K562 (cell line): Measurements from ENCODE around the gene CAPN10. TPM values are rescaled to one million over a fixed set of nuclear protein-coding genes. Genes with fewer than 3 reads are reported as not detected.

Experiments used
- ATAC-seq: fragments of 200-7000 bp; cut with Tn5 transposase; 3 replicates; pipeline ENCODE4 v1.9.1; 2020; ENCODE audit warnings: moderate library complexity
- BruUV-seq: library from RNA; stranded (reverse); fragments of 400-500 nt; replicated peaks from 2 replicates; lab custom pipeline; 2021; lab: Mats Ljungman, UMichigan
- CTCF ChIA-PET: fragments of 300-600 bp; formaldehyde crosslinking; extraction: SDS; loops from one replicate; lab custom pipeline; 2021; ENCODE audit warnings: low intra/inter-chr PET ratio; lab: Yijun Ruan, JAX
- POLR2A ChIA-PET: fragments of 300-600, 350-650 bp; sonication (Branson Sonifier 250); formaldehyde crosslinking; extraction: SDS; loops from one replicate; lab custom pipeline; 2021; ENCODE audit warnings: antibody characterized with exemption, inconsistent platforms; lab: Yijun Ruan, JAX
- DNase-seq, 4 experiments: peaks; one replicate each; pipeline versions ENCODE4 v3.0.0 to v3.0.0-alpha.2; 2011 to 2018; ENCODE audit warnings: low spot score in 3 of 4, mixed read lengths in 3 of 4; ENCODE audit errors: extremely low read depth in 1 of 4
- FAIRE-seq: peaks from 2 replicates; lab custom pipeline; 2011; peaks lifted over from hg19 to GRCh38; lab: Jason Lieb, UNC
- H2AFZ ChIP-seq: 2 replicates; pipeline ENCODE4 v1.6.0; 2011; ENCODE audit warnings: low read depth, low read length, control low read depth, inconsistent platforms
- H3K27ac ChIP-seq: fragments of 200-600 bp; 3 replicates; pipeline ENCODE4 v1.8.0; 2011; ENCODE audit warnings: low read depth, mild to moderate bottlenecking, control low read depth, inconsistent platforms, low read length, moderate library complexity, mixed read lengths; ENCODE audit errors: extremely low read depth
- H3K27me3 ChIP-seq, 2 experiments: fragments of 300-600 bp in 1 of 2; 2 replicates in 1 of 2; 3 replicates in 1 of 2; pipeline versions ENCODE4 v1.6.0 to v1.8.0; 2011; ENCODE audit warnings: inconsistent platforms in 2 of 2, low read length in 2 of 2, mild to moderate bottlenecking in 1 of 2, mixed read lengths in 1 of 2, moderate library complexity in 1 of 2; ENCODE audit not compliant: control insufficient read depth in 2 of 2, insufficient read depth in 2 of 2
- H3K36me3 ChIP-seq: fragments of 300-600 bp; 3 replicates; pipeline ENCODE4 v1.8.0; 2011; ENCODE audit warnings: mild to moderate bottlenecking, low read length, inconsistent platforms; ENCODE audit not compliant: control insufficient read depth, insufficient read depth
- H3K4me1 ChIP-seq, 2 experiments: fragments of 200-600 bp in 1 of 2; replicated peaks in 1 of 2; 2 replicates in 1 of 2; 3 replicates in 1 of 2; pipeline versions ENCODE4 v1.5.1 to v1.8.0; 2011; ENCODE audit warnings: inconsistent platforms in 2 of 2, low read length in 2 of 2, mild to moderate bottlenecking in 1 of 2, mixed read lengths in 1 of 2, moderate library complexity in 1 of 2; ENCODE audit not compliant: control insufficient read depth in 2 of 2, insufficient read depth in 2 of 2
- H3K4me2 ChIP-seq: 2 replicates; pipeline ENCODE4 v1.6.1; 2011; ENCODE audit warnings: low read length, control low read depth, inconsistent platforms, mixed read lengths; ENCODE audit not compliant: insufficient read depth
- H3K4me3 ChIP-seq: fragments of 200-600 bp; sonication (generic), shearing (Covaris generic); 2 replicates; pipeline ENCODE4 v1.5.1; 2016; ENCODE audit warnings: control low read depth, inconsistent platforms
- H3K79me2 ChIP-seq: fragments of 200-600 bp; 3 replicates; pipeline ENCODE4 v1.8.0; 2011; ENCODE audit warnings: low read length, inconsistent platforms; ENCODE audit not compliant: control insufficient read depth, insufficient read depth
- H3K9ac ChIP-seq, 2 experiments: 2 replicates each; pipeline versions ENCODE4 v1.6.0 to v1.6.1; 2011; ENCODE audit warnings: low read depth in 2 of 2, low read length in 2 of 2, control low read depth in 1 of 2, inconsistent platforms in 1 of 2, mild to moderate bottlenecking in 1 of 2, mixed read lengths in 1 of 2; ENCODE audit not compliant: insufficient read depth in 1 of 2
- H3K9me1 ChIP-seq: one replicate; pipeline ENCODE4 v1.6.0; 2011; ENCODE audit warnings: inconsistent platforms, mild to moderate bottlenecking, low read length, moderate library complexity; ENCODE audit not compliant: control insufficient read depth, insufficient read depth
- H3K9me3 ChIP-seq: replicated peaks from 2 replicates; pipeline ENCODE4 v1.5.1; 2011; ENCODE audit warnings: low read depth, low read length, inconsistent platforms; ENCODE audit not compliant: control insufficient read depth, insufficient read depth
- H4K20me1 ChIP-seq: replicated peaks from 2 replicates; pipeline ENCODE4 v1.6.1; 2011; ENCODE audit warnings: low read length, inconsistent platforms, mixed read lengths; ENCODE audit not compliant: control insufficient read depth, insufficient read depth
- CUX1 ChIP-seq: fragments of 200-800 bp; sonication (Bioruptor generic); IDR thresholded peaks from 2 replicates; pipeline ENCODE4 v1.6.1; 2016; ENCODE audit warnings: missing genetic modification characterization, missing compliant biosample characterization
- DIDO1 ChIP-seq: fragments of 450-650 bp; IDR thresholded peaks from 2 replicates; pipeline ENCODE4 v1.6.1; 2016; ENCODE audit warnings: low read depth, missing biosample characterization, missing genetic modification characterization
- ESRRA ChIP-seq: fragments of 450-650 bp; IDR thresholded peaks from 2 replicates; pipeline ENCODE4 v1.6.1; 2014; ENCODE audit warnings: low read depth, mild to moderate bottlenecking, moderate library complexity, borderline replicate concordance
- EWSR1 ChIP-seq: fragments of 450-650 bp; IDR thresholded peaks from 2 replicates; pipeline ENCODE4 v1.6.1; 2018; ENCODE audit warnings: borderline replicate concordance, mild to moderate bottlenecking, low read depth, moderate library complexity; ENCODE audit not compliant: partially characterized antibody
- FOXM1 ChIP-seq, 2 experiments: fragments of 450-650 bp in 1 of 2; sonication (generic) in 1 of 2; formaldehyde crosslinking in 1 of 2; IDR thresholded peaks; 2 replicates each; pipeline versions ENCODE4 v1.6.1 to v1.9.0; 2017 to 2022; ENCODE audit warnings: low read depth in 2 of 2, mild to moderate bottlenecking in 2 of 2, missing genetic modification reagents in 1 of 2, moderate library complexity in 1 of 2
- HNRNPL ChIP-seq: fragments of 200-400 bp; formaldehyde crosslinking; IDR thresholded peaks from 2 replicates; pipeline ENCODE4 v1.6.1; 2017; ENCODE audit warnings: low read depth, mild to moderate bottlenecking, low read length
- VEZF1 ChIP-seq: fragments of 200-800 bp; sonication (Bioruptor generic); IDR thresholded peaks from 2 replicates; pipeline ENCODE4 v1.6.1; 2017; ENCODE audit warnings: missing genetic modification characterization, missing compliant biosample characterization
- ZBED1 ChIP-seq: IDR thresholded peaks from 2 replicates; pipeline ENCODE4 v1.6.1; 2014
- ZC3H11A ChIP-seq: IDR thresholded peaks from 2 replicates; pipeline ENCODE4 v1.6.1; 2012; ENCODE audit warnings: low read depth, low read length, improper control_type of control experiment
- ZFP30 ChIP-seq: fragments of 250-450 bp; sonication (Bioruptor Pico); IDR thresholded peaks from 2 replicates; pipeline ENCODE4 v1.8.0; 2022; ENCODE audit warnings: moderate library complexity, mild to moderate bottlenecking, inconsistent platforms, borderline replicate concordance
- ZNF512 ChIP-seq: IDR thresholded peaks from 2 replicates; pipeline ENCODE4 v1.6.1; 2016; ENCODE audit warnings: missing genetic modification characterization, missing compliant biosample characterization
- ZNF695 ChIP-seq: fragments of 450-650 bp; formaldehyde crosslinking; IDR thresholded peaks from 2 replicates; pipeline ENCODE4 v1.4.0; 2020; ENCODE audit warnings: mild to moderate bottlenecking, moderate library complexity
- ZNF785 ChIP-seq: fragments of 250-450 bp; sonication (Bioruptor Pico); IDR thresholded peaks from 2 replicates; pipeline ENCODE4 v1.4.0; 2020; ENCODE audit warnings: mild to moderate bottlenecking
- WGBS: fragments of 100-300 bp; shearing (Covaris generic); methylation state at CpG from one replicate; pipeline ENCODE4 v1.1.6; 2016; ENCODE audit warnings: low coverage, mixed read lengths; ENCODE audit not compliant: insufficient coverage; ENCODE audit errors: missing lambda C conversion rate; 5-methylcytosine and 5-hydroxymethylcytosine counted together
- in situ Hi-C: fragments of 300-500 bp; cut with MboI; formaldehyde crosslinking; loops from 4 replicates; pipeline ENCODE4 v1.15.0; 2018; ENCODE audit warnings: inconsistent platforms, mixed read lengths
- intact Hi-C: fragments of 100-400 bp; cut with micrococcal nuclease; formaldehyde crosslinking; loops from 2 replicates; pipeline ENCODE4 v1.14.2; 2022
- polyA plus RNA-seq, 8 experiments: library from polyadenylated mRNA; depleted of rRNA in 4 of 8; stranded (reverse) in 5 of 8; unstranded in 3 of 8; fragments of >200 nt; fragmentation: Nextera tagmentation in 2 of 8; fragmentation: Illumina TruSeq in 1 of 8; extraction: Ambion mirVana in 2 of 8; extraction: Trizol in 1 of 8; gene quantifications; 2 replicates each; pipeline versions ENCODE4 v1.2.1 to v1.2.3, GENCODE V29; 2011 to 2014; ENCODE audit warnings: inconsistent platforms in 1 of 8, missing spikeins in 1 of 8
- total RNA-seq, 7 experiments: library from RNA; depleted of rRNA in 6 of 7; stranded (reverse); fragments of >200 nt in 6 of 7; fragmentation: Illumina TruSeq in 2 of 7; extraction: Trizol in 2 of 7; gene quantifications; 2 replicates each; pipeline versions ENCODE4 v1.2.1 to v1.2.3, GENCODE V29; 2011 to 2021; ENCODE audit warnings: low replicate concordance in 1 of 7

Gene CAPN10
- total and polyA plus RNA-seq, 9 of the 15 experiments (the other 6 are each of a cell fraction or from before 2014, with no cell fraction given) = 0.08 to 26.1 (median 8.4) TPM

- Histone ChIP-seq H3K9me3 (0 out of 2 replicates have a peak, but pooled peaks cover 1% of the 10 kb centered on the region), H3K4me1 (peaks cover 0 to 15% of the 10 kb centered on the region in 2 experiments; a peak in 2 of 5 replicates), H3K9ac (no peak overlapping the region), H3K79me2 (no peaks in the 10 kb centered on the region), H3K9me1 (no peaks in the 10 kb centered on the region), H3K36me3 (no peaks in the 10 kb centered on the region), H3K4me2 (no peak overlapping the region), H3K4me3 (no peak overlapping the region), H3K27me3 (peaks cover 0 to 16% of the 10 kb centered on the region in 2 experiments; a peak in 2 of 5 replicates), H2AFZ (no peak overlapping the region), H3K27ac (no peak overlapping the region), H4K20me1 (no peaks in the 10 kb centered on the region)
- intact Hi-C loops = no loop called here
- ChIA-PET POLR2A (interaction anchor here (0.6 kb wide), 1 partner anchor 139 kb away, joined by 3 read pairs; no protein-coding TSS in a partner anchor), CTCF (interaction anchor here (1.2 kb wide), 1 partner anchor 116 kb away, joined by 4 read pairs; no protein-coding TSS in a partner anchor)
- 15% methylated on average over 12 of the region's 50 CpGs for WGBS
- ATAC-seq = no peak
- BruUV-seq = no TSS peak
- FAIRE-seq = no peak
- DNase-seq = no peak
- in situ Hi-C loops = no loop called here
- TF ChIP-seq ZNF695 = no peak
- no peak for TF ChIP-seq ZNF512 (tag)
- TF ChIP-seq ZBED1 = no peak
- TF ChIP-seq EWSR1 = no peak
- no peak for TF ChIP-seq ESRRA
- no peak for TF ChIP-seq VEZF1 (CRISPR knock-in tag)
- no peak for TF ChIP-seq DIDO1 (tag)
- no peak for TF ChIP-seq ZFP30 (CRISPR knock-in tag)
- no peak for TF ChIP-seq ZNF785 (CRISPR knock-in tag)
- TF ChIP-seq ZC3H11A = no peak
- TF ChIP-seq FOXM1 (IDR thresholded peaks at IDR 0.05; ENCODE audit: low read depth) = no peak
- TF ChIP-seq FOXM1 (CRISPR knock-in tag; IDR thresholded peaks at IDR 0.05; ENCODE audit: low read depth) = no peak
- no peak for TF ChIP-seq CUX1
- TF ChIP-seq HNRNPL = no peak
These were observed 43.6 kb downstream of the CAPN10 start for GRCh38 chr2:240629968-240630770.
